ENCODE results near the gene APH1A.

GRCh38 chr1:150233359-150234308 lies 35.2 kb downstream of the APH1A start:
- TF ChIP-seq TAF1 (IDR thresholded peaks at IDR 0.05; ENCODE audit: borderline replicate concordance, insufficient read depth, low read length) (no peak), REST (IDR thresholded peaks at IDR 0.05; ENCODE audit: insufficient read depth in 1 of 2, low read depth in 2 of 2, low read length in 2 of 2) (no peak)
